Stimulated activated naive CD8-positive, alpha-beta T cell treated with anti-CD3 and anti-CD28 coated beads, Interleukin-15, amount 100 ng/mL, for 72 hours (primary cell): ENCODE results near the gene ATRNL1.

ENCODE experiments used
- ATAC-seq: fragments of 150-1000 bp; cut with Tn5 transposase; 2 replicates; pipeline ENCODE4 v1.10.0; 2021; ENCODE audit warnings: mild to moderate bottlenecking, moderate library complexity
- DNase-seq, 2 donors: peaks; one replicate each; pipeline ENCODE4 v3.0.0; 2021 to 2022
- H3K27ac Mint-ChIP-seq, 2 donors: one replicate each; pipeline ENCODE4 v1.8.0; 2022; ENCODE audit warnings: mild to moderate bottlenecking in 2 of 2, mixed read lengths in 2 of 2, moderate library complexity in 2 of 2
- H3K27me3 Mint-ChIP-seq: one replicate; pipeline ENCODE4 v1.8.0; 2022; ENCODE audit warnings: mixed read lengths
- H3K4me1 Mint-ChIP-seq: one replicate; pipeline ENCODE4 v1.8.0; 2022; ENCODE audit warnings: mild to moderate bottlenecking, mixed read lengths
- H3K4me3 Mint-ChIP-seq, 2 donors: one replicate each; pipeline ENCODE4 v1.8.0; 2022; ENCODE audit warnings: mild to moderate bottlenecking in 2 of 2, mixed read lengths in 2 of 2, moderate library complexity in 1 of 2
- H3K9me3 Mint-ChIP-seq, 2 donors: one replicate each; pipeline ENCODE4 v1.8.0; 2022; ENCODE audit warnings: mixed read lengths in 2 of 2

Gene ATRNL1

GRCh38 chr10:115657161-115657860 lies 564.1 kb downstream of the ATRNL1 start:
- no peaks in the 10 kb centered on the region for H3K4me1 Mint-ChIP-seq
- H3K27me3 Mint-ChIP-seq: no peaks in the 10 kb centered on the region
- peaks cover 5 to 7% of the 10 kb centered on the region in 2 donors for H3K9me3 Mint-ChIP-seq
- ATAC-seq (no peak), DNase-seq (no peak)
- H3K27ac Mint-ChIP-seq: no peak overlapping the region
- H3K4me3 Mint-ChIP-seq: no peak overlapping the region

GRCh38 chr10:115659616-115660015 lies 566.5 kb downstream of the ATRNL1 start:
- ATAC-seq (no peak), DNase-seq (no peak)
- no peak overlapping the region for H3K27ac Mint-ChIP-seq
- H3K9me3 Mint-ChIP-seq: peaks cover 4 to 10% of the 10 kb centered on the region in 2 donors
- no peaks in the 10 kb centered on the region for H3K27me3 Mint-ChIP-seq
- H3K4me1 Mint-ChIP-seq: no peaks in the 10 kb centered on the region
- no peak overlapping the region for H3K4me3 Mint-ChIP-seq

- ATAC-seq (no peak), DNase-seq (no peak)
- Mint-ChIP-seq H3K4me3 (no peak overlapping the region), H3K27ac (no peak overlapping the region), H3K4me1 (no peaks in the 10 kb centered on the region), H3K27me3 (no peaks in the 10 kb centered on the region), H3K9me3 (peaks cover 0 to 5% of the 10 kb centered on the region in 2 donors)
Measured at GRCh38 chr10:115660391-115660790, 567.2 kb downstream of the ATRNL1 start.

GRCh38 chr10:115662422-115662821 lies 569.3 kb downstream of the ATRNL1 start:
- ATAC-seq: no peak

GRCh38 chr10:115665549-115665948 lies 572.4 kb downstream of the ATRNL1 start:
- H3K27ac Mint-ChIP-seq: no peak overlapping the region
- no peaks in the 10 kb centered on the region for H3K4me1 Mint-ChIP-seq
- no peak overlapping the region for H3K4me3 Mint-ChIP-seq
- peaks cover 0 to 5% of the 10 kb centered on the region in 2 donors for H3K9me3 Mint-ChIP-seq
- no peak for DNase-seq
- no peak for ATAC-seq
- H3K27me3 Mint-ChIP-seq: no peaks in the 10 kb centered on the region

More at GRCh38 chr10:115662422-115662821, 569.3 kb downstream of the ATRNL1 start:
- peaks cover 0 to 5% of the 10 kb centered on the region in 2 donors for H3K9me3 Mint-ChIP-seq
- no peaks in the 10 kb centered on the region for H3K4me1 Mint-ChIP-seq
- H3K27ac Mint-ChIP-seq: no peak overlapping the region
- DNase-seq: no peak
- no peaks in the 10 kb centered on the region for H3K27me3 Mint-ChIP-seq
- H3K4me3 Mint-ChIP-seq: no peak overlapping the region

- H3K27me3 Mint-ChIP-seq: no peaks in the 10 kb centered on the region
- peaks cover 6 to 12% of the 10 kb centered on the region in 2 donors for H3K9me3 Mint-ChIP-seq
- H3K27ac Mint-ChIP-seq: no peak overlapping the region
- ATAC-seq (no peak), DNase-seq (no peak)
- H3K4me3 Mint-ChIP-seq: no peak overlapping the region
- H3K4me1 Mint-ChIP-seq: no peaks in the 10 kb centered on the region
Measured at GRCh38 chr10:115674496-115674895, 581.3 kb downstream of the ATRNL1 start.

GRCh38 chr10:115696747-115697146 lies 603.6 kb downstream of the ATRNL1 start:
- Mint-ChIP-seq H3K27ac (no peak overlapping the region), H3K4me1 (no peaks in the 10 kb centered on the region), H3K4me3 (no peak overlapping the region), H3K27me3 (no peaks in the 10 kb centered on the region), H3K9me3 (no peaks in the 10 kb centered on the region)
- DNase-seq: no peak
- ATAC-seq: no peak

GRCh38 chr10:115706026-115706425 lies 612.9 kb downstream of the ATRNL1 start:
- DNase-seq (no peak), ATAC-seq (no peak)
- Mint-ChIP-seq H3K27ac (no peak overlapping the region), H3K4me3 (no peak overlapping the region), H3K27me3 (no peaks in the 10 kb centered on the region), H3K9me3 (no peaks in the 10 kb centered on the region), H3K4me1 (no peaks in the 10 kb centered on the region)

- H3K9me3 Mint-ChIP-seq: no peaks in the 10 kb centered on the region
- ATAC-seq: no peak
- no peak overlapping the region for H3K4me3 Mint-ChIP-seq
- H3K4me1 Mint-ChIP-seq: no peaks in the 10 kb centered on the region
- no peaks in the 10 kb centered on the region for H3K27me3 Mint-ChIP-seq
- no peak for DNase-seq
- H3K27ac Mint-ChIP-seq: no peak overlapping the region
Measured at GRCh38 chr10:115706488-115707076, 613.4 kb downstream of the ATRNL1 start.

GRCh38 chr10:115710136-115710535 lies 617.0 kb downstream of the ATRNL1 start:
- H3K4me3 Mint-ChIP-seq: no peak overlapping the region
- H3K27ac Mint-ChIP-seq: no peak overlapping the region

GRCh38 chr10:115711306-115711705 lies 618.1 kb downstream of the ATRNL1 start:
- DNase-seq (no peak), ATAC-seq (no peak)
- no peak overlapping the region for H3K4me3 Mint-ChIP-seq
- no peaks in the 10 kb centered on the region for H3K4me1 Mint-ChIP-seq
- no peak overlapping the region for H3K27ac Mint-ChIP-seq
- H3K27me3 Mint-ChIP-seq: no peaks in the 10 kb centered on the region
- no peaks in the 10 kb centered on the region for H3K9me3 Mint-ChIP-seq

More at GRCh38 chr10:115710136-115710535, 617.0 kb downstream of the ATRNL1 start:
- no peak for DNase-seq
- no peaks in the 10 kb centered on the region for H3K27me3 Mint-ChIP-seq
- ATAC-seq: no peak
- H3K4me1 Mint-ChIP-seq: no peaks in the 10 kb centered on the region
- no peaks in the 10 kb centered on the region for H3K9me3 Mint-ChIP-seq

GRCh38 chr10:115720121-115720520 lies 627.0 kb downstream of the ATRNL1 start:
- no peak for ATAC-seq
- H3K4me1 Mint-ChIP-seq: no peaks in the 10 kb centered on the region
- peaks cover 0 to 5% of the 10 kb centered on the region in 2 donors for H3K9me3 Mint-ChIP-seq
- H3K27ac Mint-ChIP-seq: no peak overlapping the region
- no peaks in the 10 kb centered on the region for H3K27me3 Mint-ChIP-seq
- no peak overlapping the region for H3K4me3 Mint-ChIP-seq
- DNase-seq: no peak

- no peaks in the 10 kb centered on the region for H3K27me3 Mint-ChIP-seq
- no peak for DNase-seq
- no peak overlapping the region for H3K27ac Mint-ChIP-seq
- no peaks in the 10 kb centered on the region for H3K4me1 Mint-ChIP-seq
- H3K9me3 Mint-ChIP-seq: peaks cover 0 to 10% of the 10 kb centered on the region in 2 donors
- ATAC-seq: no peak
- no peak overlapping the region for H3K4me3 Mint-ChIP-seq
Measured at GRCh38 chr10:115727129-115727528, 634.0 kb downstream of the ATRNL1 start.

GRCh38 chr10:115744089-115744488 lies 650.9 kb downstream of the ATRNL1 start:
- Mint-ChIP-seq H3K27me3 (no peaks in the 10 kb centered on the region), H3K9me3 (no peaks in the 10 kb centered on the region), H3K4me3 (no peak overlapping the region), H3K27ac (no peak overlapping the region), H3K4me1 (no peaks in the 10 kb centered on the region)
- ATAC-seq: no peak
- DNase-seq: no peak

- Mint-ChIP-seq H3K9me3 (no peaks in the 10 kb centered on the region), H3K27ac (no peak overlapping the region), H3K27me3 (no peaks in the 10 kb centered on the region), H3K4me3 (no peak overlapping the region), H3K4me1 (no peaks in the 10 kb centered on the region)
- ATAC-seq: no peak
- DNase-seq: no peak
Measured at GRCh38 chr10:115745943-115746342, 652.8 kb downstream of the ATRNL1 start.

- Mint-ChIP-seq H3K9me3 (no peaks in the 10 kb centered on the region), H3K27ac (no peak overlapping the region), H3K4me1 (no peaks in the 10 kb centered on the region), H3K27me3 (no peaks in the 10 kb centered on the region), H3K4me3 (no peak overlapping the region)
- DNase-seq (no peak), ATAC-seq (no peak)
Measured at GRCh38 chr10:115747811-115748210, 654.6 kb downstream of the ATRNL1 start.
